HepG2 (cell line): ENCODE results near the gene DNAJC11. TPM values are rescaled to one million over a fixed set of nuclear protein-coding genes. Genes with fewer than 3 reads are reported as not detected.

Source experiments
- ARID2 ChIP-seq: sonication (generic); formaldehyde crosslinking; IDR thresholded peaks from 2 replicates; pipeline ENCODE4 v1.8.1; 2022; ENCODE audit warnings: mild to moderate bottlenecking, missing genetic modification reagents, borderline replicate concordance
- BRCA1 ChIP-seq: sonication (generic); formaldehyde crosslinking; IDR thresholded peaks from 2 replicates; pipeline ENCODE4 v1.4.0; 2020; ENCODE audit warnings: missing genetic modification reagents
- CREBL2 ChIP-seq: sonication (generic); formaldehyde crosslinking; IDR thresholded peaks from 2 replicates; pipeline ENCODE4 v1.8.1; 2023; ENCODE audit warnings: missing genetic modification reagents, mild to moderate bottlenecking, borderline replicate concordance
- CREM ChIP-seq, 2 experiments: sonication (generic) in 1 of 2; formaldehyde crosslinking in 1 of 2; IDR thresholded peaks; 2 replicates each; pipeline versions ENCODE4 v1.4.0 to v1.6.1; 2016 to 2020; ENCODE audit warnings: antibody characterized with exemption in 1 of 2, mild to moderate bottlenecking in 1 of 2, missing genetic modification reagents in 1 of 2
- FOXP1 ChIP-seq, 2 experiments: fragments of 450-650 bp in 1 of 2; IDR thresholded peaks; 2 replicates each; pipeline ENCODE4 v1.6.1; 2017 to 2018; ENCODE audit warnings: antibody characterized with exemption in 1 of 2
- GTF2F1 ChIP-seq: fragments of 150-350 bp; IDR thresholded peaks from 2 replicates; pipeline ENCODE4 v1.6.1; 2014; ENCODE audit warnings: low read length
- IKZF4 ChIP-seq: sonication (generic); formaldehyde crosslinking; IDR thresholded peaks from 2 replicates; pipeline ENCODE4 v1.5.1; 2020; ENCODE audit warnings: borderline replicate concordance, mild to moderate bottlenecking, low read depth, missing genetic modification reagents; ENCODE audit errors: not compliant biosample characterization
- JUN ChIP-seq: sonication (generic); formaldehyde crosslinking; IDR thresholded peaks from 2 replicates; pipeline ENCODE4 v1.4.0; 2020; ENCODE audit warnings: mild to moderate bottlenecking, missing genetic modification reagents
- MAFG ChIP-seq: sonication (generic); formaldehyde crosslinking; IDR thresholded peaks from 2 replicates; pipeline ENCODE4 v1.5.1; 2020; ENCODE audit warnings: mild to moderate bottlenecking, missing genetic modification reagents
- MAX ChIP-seq: IDR thresholded peaks from 2 replicates; pipeline ENCODE4 v1.6.1; 2012; ENCODE audit warnings: inconsistent platforms
- NR3C1 ChIP-seq: sonication (generic); formaldehyde crosslinking; IDR thresholded peaks from 2 replicates; pipeline ENCODE4 v1.4.0; 2020; ENCODE audit warnings: missing genetic modification reagents
- POLR2A ChIP-seq, 2 experiments: IDR thresholded peaks; 2 replicates each; pipeline ENCODE4 v1.6.1; 2011; ENCODE audit warnings: low read depth in 2 of 2, low read length in 2 of 2, mild to moderate bottlenecking in 1 of 2, moderate library complexity in 1 of 2; ENCODE audit not compliant: insufficient read depth in 1 of 2
- SAFB2 ChIP-seq: sonication (generic); formaldehyde crosslinking; IDR thresholded peaks from 2 replicates; pipeline ENCODE4 v1.5.1; 2020; ENCODE audit warnings: missing genetic modification reagents, low read depth, mild to moderate bottlenecking, borderline replicate concordance
- SMARCC2 ChIP-seq: fragments of 450-650 bp; IDR thresholded peaks from 2 replicates; pipeline ENCODE4 v1.6.1; 2017; ENCODE audit warnings: antibody characterized with exemption, mild to moderate bottlenecking
- TBL1XR1 ChIP-seq: fragments of 150-350 bp; IDR thresholded peaks from 2 replicates; pipeline ENCODE4 v1.6.1; 2014; ENCODE audit warnings: borderline replicate concordance, low read length; ENCODE audit not compliant: partially characterized antibody
- XRCC5 ChIP-seq: fragments of 200-400 bp; formaldehyde crosslinking; optimal IDR thresholded peaks from 2 replicates; pipeline ENCODE3; 2017; ENCODE audit warnings: mild to moderate bottlenecking, low read length
- ZBTB3 ChIP-seq: sonication (generic); formaldehyde crosslinking; IDR thresholded peaks from 2 replicates; pipeline ENCODE4 v1.4.0; 2020; ENCODE audit warnings: low read depth, mild to moderate bottlenecking, moderate library complexity, missing genetic modification reagents, borderline replicate concordance
- ZNF234 ChIP-seq: sonication (generic); formaldehyde crosslinking; conservative IDR thresholded peaks from 2 replicates; pipeline ENCODE4 v1.5.1; 2020; ENCODE audit warnings: mild to moderate bottlenecking, missing genetic modification reagents
- ZNF264 ChIP-seq: sonication (generic); formaldehyde crosslinking; IDR thresholded peaks from 2 replicates; pipeline ENCODE4 v1.4.0; 2020; ENCODE audit warnings: missing genetic modification reagents
- ZNF280D ChIP-seq: sonication (generic); formaldehyde crosslinking; IDR thresholded peaks from 2 replicates; pipeline ENCODE4 v1.5.1; 2020; ENCODE audit warnings: mild to moderate bottlenecking, missing genetic modification reagents
- ZNF597 ChIP-seq: sonication (generic); formaldehyde crosslinking; IDR thresholded peaks from 2 replicates; pipeline ENCODE4 v1.5.0; 2020; ENCODE audit warnings: missing genetic modification reagents
- ZNF605 ChIP-seq: sonication (generic); formaldehyde crosslinking; IDR thresholded peaks from 2 replicates; pipeline ENCODE4 v1.8.0; 2022; ENCODE audit warnings: mild to moderate bottlenecking, missing genetic modification reagents
- polyA plus RNA-seq, 8 experiments: library from polyadenylated mRNA; depleted of rRNA in 3 of 8; stranded (reverse) in 7 of 8; unstranded in 1 of 8; fragments of >200 nt; fragmentation: Illumina TruSeq in 4 of 8; extraction: Trizol in 4 of 8; gene quantifications; 2 replicates each; pipeline versions ENCODE4 v1.2.1 to v1.2.3, GENCODE V29; 2011 to 2016; ENCODE audit warnings: low read depth in 4 of 8, missing spikeins in 1 of 8, mixed read lengths in 1 of 8; ENCODE audit not compliant: insufficient read depth in 1 of 8
- total RNA-seq, 5 experiments: library from RNA; depleted of rRNA; stranded (reverse); fragments of >200 nt; fragmentation: Illumina TruSeq; extraction: Trizol; gene quantifications; 2 replicates each; pipeline ENCODE4 v1.2.3, GENCODE V29; 2016; ENCODE audit warnings: low read depth in 1 of 5
- TF ChIP-seq, protein P1 (sequence below): IDR thresholded peaks from 2 replicates; pipeline ENCODE4 v1.6.1; 2016; ENCODE audit warnings: low read depth, borderline replicate concordance
- TF ChIP-seq, protein P2 (sequence below): sonication (generic); formaldehyde crosslinking; IDR thresholded peaks from 2 replicates; pipeline ENCODE4 v1.9.0; 2021; ENCODE audit warnings: missing genetic modification reagents, borderline replicate concordance

DNAJC11 gene
- total and polyA plus RNA-seq, 2 of the 13 experiments (the other 11 are each of a cell fraction or from before 2014, with no cell fraction given), result 25.1 to 47.6 TPM

DNA sequence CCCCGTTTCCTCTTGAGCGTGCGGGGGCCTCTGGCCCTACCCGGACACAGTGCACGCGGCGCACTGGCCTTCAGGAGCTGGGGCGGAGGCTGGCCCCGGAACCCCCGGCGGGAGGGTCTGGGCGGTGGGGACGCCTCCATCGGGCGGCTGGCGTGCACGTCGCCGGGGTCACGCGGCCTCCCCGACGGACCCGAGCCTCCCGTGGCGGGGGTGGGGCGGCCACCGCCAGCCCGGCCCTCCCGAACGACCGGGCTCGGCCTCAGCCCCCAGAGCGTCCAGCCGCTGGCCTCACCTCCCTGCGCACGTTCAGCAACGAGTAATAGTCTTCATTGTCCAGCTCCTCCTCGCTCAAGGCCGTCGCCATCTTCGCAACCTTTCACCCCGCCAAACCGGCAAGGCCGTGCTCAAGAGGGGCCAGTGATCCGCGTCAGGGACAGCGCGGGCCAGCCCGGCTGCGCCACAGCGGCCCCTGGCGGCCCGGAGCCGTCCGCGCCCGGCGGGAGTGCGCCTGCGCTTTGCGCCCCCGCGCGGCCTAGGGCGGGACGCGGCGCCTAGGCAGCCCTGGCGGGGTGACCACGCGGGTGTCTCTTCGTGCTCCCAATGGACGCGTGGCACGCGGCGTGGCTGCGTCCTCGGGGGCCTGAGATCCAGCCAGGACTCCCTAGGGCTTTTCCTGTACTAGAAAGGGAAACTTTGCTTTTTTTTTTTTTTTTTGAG is at the start of gene DNAJC11 (continued):
- TF ChIP-seq TBL1XR1 (peak; percentile 51), ARID2 (CRISPR knock-in tag) (no peak), FOXP1 (IDR thresholded peaks at IDR 0.05) (no peak), FOXP1 (CRISPR knock-in tag; IDR thresholded peaks at IDR 0.05) (no peak), XRCC5 (peak; percentile 87), POLR2A (IDR thresholded peaks at IDR 0.05; ENCODE audit: insufficient read depth in 1 of 2, low read depth in 2 of 2, low read length in 2 of 2) (peak; percentile 79 to 95), MAX (peak; percentile 99), JUN (CRISPR knock-in tag) (peak; percentile 72; the same call in 1 of the 2 replicates), MAFG (CRISPR knock-in tag) (no peak), SMARCC2 (no peak), ZNF280D (CRISPR knock-in tag) (peak; percentile 38; the same call in 1 of the 2 replicates), CREM (IDR thresholded peaks at IDR 0.05) (peak; percentile 40; the same call in 1 of the 2 replicates), CREM (CRISPR knock-in tag; IDR thresholded peaks at IDR 0.05) (no peak), ZNF597 (CRISPR knock-in tag) (no peak), SAFB2 (CRISPR knock-in tag) (peak; percentile 93), BRCA1 (no peak), ZNF264 (CRISPR knock-in tag) (peak; percentile 65; the same call in 1 of the 2 replicates), CREBL2 (CRISPR knock-in tag) (peak; percentile 99; the same call in 1 of the 2 replicates), GTF2F1 (no peak), NR3C1 (CRISPR knock-in tag) (no peak), IKZF4 (CRISPR knock-in tag) (peak; percentile 96), ZBTB3 (CRISPR knock-in tag) (no peak), ZNF605 (CRISPR knock-in tag) (peak; percentile 96), ZNF234 (CRISPR knock-in tag) (no peak)
- TF ChIP-seq, protein P1, sequence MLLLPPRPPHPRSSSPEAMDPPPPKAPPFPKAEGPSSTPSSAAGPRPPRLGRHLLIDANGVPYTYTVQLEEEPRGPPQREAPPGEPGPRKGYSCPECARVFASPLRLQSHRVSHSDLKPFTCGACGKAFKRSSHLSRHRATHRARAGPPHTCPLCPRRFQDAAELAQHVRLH (CRISPR knock-in tag), result no peak
- TF ChIP-seq, protein P2, sequence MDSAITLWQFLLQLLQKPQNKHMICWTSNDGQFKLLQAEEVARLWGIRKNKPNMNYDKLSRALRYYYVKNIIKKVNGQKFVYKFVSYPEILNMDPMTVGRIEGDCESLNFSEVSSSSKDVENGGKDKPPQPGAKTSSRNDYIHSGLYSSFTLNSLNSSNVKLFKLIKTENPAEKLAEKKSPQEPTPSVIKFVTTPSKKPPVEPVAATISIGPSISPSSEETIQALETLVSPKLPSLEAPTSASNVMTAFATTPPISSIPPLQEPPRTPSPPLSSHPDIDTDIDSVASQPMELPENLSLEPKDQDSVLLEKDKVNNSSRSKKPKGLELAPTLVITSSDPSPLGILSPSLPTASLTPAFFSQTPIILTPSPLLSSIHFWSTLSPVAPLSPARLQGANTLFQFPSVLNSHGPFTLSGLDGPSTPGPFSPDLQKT (CRISPR knock-in tag), result peak; percentile 80; the same call in 1 of the 2 replicates
